ENCODE measurements around the gene MAPK8IP3. TPM values are rescaled to one million over a fixed set of nuclear protein-coding genes. Genes with fewer than 3 reads are reported as not detected.

The MAPK8IP3 gene
- total RNA-seq, 2 experiments from 2014 or later, result 46.5 to 50.7 TPM

DNA sequence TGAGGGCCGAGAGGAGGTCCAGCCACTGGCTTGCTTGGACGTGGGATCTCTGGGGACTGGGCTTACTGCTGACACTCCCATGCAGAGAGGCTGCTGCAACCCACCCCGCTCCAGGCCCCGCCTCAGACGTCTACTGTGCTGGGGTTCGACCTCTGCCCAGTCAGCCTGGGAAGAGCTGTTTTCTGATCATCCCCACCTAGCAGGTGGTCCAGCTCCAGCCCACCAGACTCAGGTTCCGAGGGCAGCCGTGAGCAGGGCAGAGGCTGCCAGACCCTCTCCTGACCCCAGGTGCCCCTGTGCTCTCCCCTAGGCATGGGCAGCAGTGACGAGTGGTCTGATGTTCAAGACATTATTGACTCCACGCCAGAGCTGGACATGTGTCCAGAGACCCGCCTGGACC lies 41.9 kb downstream of the MAPK8IP3 start:
- Mint-ChIP-seq H3K27ac (no peak overlapping the region), H3K4me1 (ENCODE audit: low read depth) (no peaks in the 10 kb centered on the region), H3K9me3 (no peaks in the 10 kb centered on the region), H3K4me3 (no peak overlapping the region), H3K36me3 (ENCODE audit: low read depth) (peaks cover 4% of the 10 kb centered on the region), H3K27me3 (ENCODE audit: low read depth) (no peaks in the 10 kb centered on the region)
- no peak for DNase-seq
- CTCF ChIA-PET, result no interaction called here
- intact Hi-C loops (cut with micrococcal nuclease), result no loop called here

- CTCF ChIA-PET, result interaction anchor here (0.8 kb wide), 1 partner anchor 25 kb away, joined by 3 read pairs; no protein-coding TSS in a partner anchor
- no peaks in the 10 kb centered on the region for H3K4me1 Mint-ChIP-seq (ENCODE audit: low read depth)
- H3K27ac Mint-ChIP-seq, result no peak overlapping the region
- no peak overlapping the region for H3K4me3 Mint-ChIP-seq
- no peak for DNase-seq
- H3K9me3 Mint-ChIP-seq, result no peaks in the 10 kb centered on the region
- H3K27me3 Mint-ChIP-seq (ENCODE audit: low read depth), result no peaks in the 10 kb centered on the region
- intact Hi-C loops (cut with micrococcal nuclease), result no loop called here
- H3K36me3 Mint-ChIP-seq (ENCODE audit: low read depth), result peaks cover 4% of the 10 kb centered on the region
These were observed 43.4 kb downstream of the MAPK8IP3 start for GRCh38 chr16:1749152-1750117.

DNA sequence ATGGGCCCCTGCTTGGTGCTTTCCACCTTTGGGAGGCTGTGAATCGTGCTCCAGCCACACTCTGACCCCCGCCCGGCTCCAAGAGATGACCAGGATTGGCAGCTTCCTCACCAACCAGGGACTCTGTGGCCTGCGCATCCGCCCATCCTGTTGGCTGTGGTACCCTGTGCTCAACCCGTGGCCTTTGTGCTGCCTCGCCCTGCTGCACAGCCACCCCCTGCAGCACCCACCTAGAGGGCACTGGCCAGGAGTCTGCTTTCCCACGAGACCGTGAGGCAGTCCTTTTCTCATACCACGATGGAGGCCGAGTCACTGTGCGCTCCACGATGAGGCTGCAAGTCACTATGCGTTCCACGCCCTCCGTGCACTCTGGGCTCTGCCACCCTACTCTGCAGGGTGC lies 46.0 kb downstream of the MAPK8IP3 start:
- Mint-ChIP-seq H3K36me3 (ENCODE audit: low read depth) (peaks cover 2% of the 10 kb centered on the region), H3K9me3 (no peaks in the 10 kb centered on the region), H3K27me3 (ENCODE audit: low read depth) (no peaks in the 10 kb centered on the region), H3K4me1 (ENCODE audit: low read depth) (peaks cover 3% of the 10 kb centered on the region), H3K27ac (no peak overlapping the region), H3K4me3 (no peak overlapping the region)
- intact Hi-C loops (cut with micrococcal nuclease), result no loop called here
- CTCF ChIA-PET, result no interaction called here
- no peak for DNase-seq

DNA sequence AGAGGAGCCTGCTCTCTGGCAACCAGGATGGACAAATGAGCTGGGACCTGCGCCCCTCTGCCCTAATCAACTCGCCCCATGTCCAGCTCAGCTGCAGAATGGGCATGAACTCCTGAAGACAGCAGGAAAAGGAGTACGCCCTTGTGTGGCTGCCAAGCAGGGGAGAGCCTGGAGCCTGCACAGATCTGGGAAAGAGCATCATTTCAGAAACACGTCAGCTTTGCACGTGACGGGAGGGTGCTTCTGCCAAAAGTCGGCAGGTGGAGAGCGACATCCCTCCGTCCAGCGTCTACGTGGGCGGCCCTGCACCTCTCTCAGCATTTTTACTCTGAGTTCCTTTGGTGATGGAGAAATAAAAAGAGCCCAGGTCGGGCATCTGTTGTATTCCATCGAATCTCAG lies 46.9 kb downstream of the MAPK8IP3 start:
- H3K36me3 Mint-ChIP-seq (ENCODE audit: low read depth), result peaks cover 2% of the 10 kb centered on the region
- no peak overlapping the region for H3K27ac Mint-ChIP-seq
- H3K4me3 Mint-ChIP-seq, result no peak overlapping the region
- H3K4me1 Mint-ChIP-seq (ENCODE audit: low read depth), result peaks cover 10% of the 10 kb centered on the region
- CTCF ChIA-PET, result interaction anchor here (0.6 kb wide), 1 partner anchor 22 kb away, joined by 3 read pairs; no protein-coding TSS in a partner anchor
- DNase-seq, result no peak
- no peaks in the 10 kb centered on the region for H3K9me3 Mint-ChIP-seq
- intact Hi-C loops (cut with micrococcal nuclease), result no loop called here
- H3K27me3 Mint-ChIP-seq (ENCODE audit: low read depth), result no peaks in the 10 kb centered on the region

- intact Hi-C loops (cut with micrococcal nuclease), result no loop called here
- Mint-ChIP-seq H3K27me3 (ENCODE audit: low read depth) (no peaks in the 10 kb centered on the region), H3K27ac (no peak overlapping the region), H3K4me3 (no peak overlapping the region), H3K9me3 (no peaks in the 10 kb centered on the region), H3K4me1 (ENCODE audit: low read depth) (peaks cover 10% of the 10 kb centered on the region), H3K36me3 (ENCODE audit: low read depth) (peaks cover 2% of the 10 kb centered on the region)
- no peak for DNase-seq
- CTCF ChIA-PET, result no interaction called here
These were observed 48.2 kb downstream of the MAPK8IP3 start for GRCh38 chr16:1754204-1754603.

GRCh38 chr16:1757714-1758461 lies 51.9 kb downstream of the MAPK8IP3 start:
- Mint-ChIP-seq H3K4me1 (ENCODE audit: low read depth) (peaks cover 10% of the 10 kb centered on the region), H3K36me3 (ENCODE audit: low read depth) (peaks cover 3% of the 10 kb centered on the region), H3K27ac (no peak overlapping the region), H3K4me3 (no peak overlapping the region), H3K27me3 (ENCODE audit: low read depth) (no peaks in the 10 kb centered on the region), H3K9me3 (no peaks in the 10 kb centered on the region)
- intact Hi-C loops (cut with micrococcal nuclease), result no loop called here
- CTCF ChIA-PET, result no interaction called here
- DNase-seq, result no peak

DNA sequence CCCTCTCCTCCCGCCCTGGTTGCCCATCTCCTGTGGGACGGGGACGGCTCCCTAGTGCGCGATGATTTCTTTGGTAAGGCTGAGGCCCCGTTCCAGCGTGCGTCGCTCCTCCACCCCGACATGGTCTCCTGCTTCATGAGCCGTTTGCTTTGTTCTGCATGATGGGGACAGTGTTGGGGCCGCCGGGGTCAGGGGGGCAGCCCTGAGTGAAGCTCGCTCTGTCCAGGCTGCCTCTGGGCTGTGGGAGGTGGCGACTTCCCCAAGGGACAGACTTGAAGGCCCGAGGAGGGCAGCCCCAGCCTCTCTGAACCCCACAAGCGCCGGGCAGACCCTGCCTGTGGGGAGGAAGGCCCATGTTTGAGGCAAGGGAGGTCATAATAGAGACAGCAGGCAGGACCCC lies 52.9 kb downstream of the MAPK8IP3 start:
- DNase-seq, result no peak
- intact Hi-C loops (cut with micrococcal nuclease), result no loop called here
- Mint-ChIP-seq H3K27me3 (ENCODE audit: low read depth) (no peaks in the 10 kb centered on the region), H3K4me3 (no peak overlapping the region), H3K9me3 (no peaks in the 10 kb centered on the region), H3K4me1 (ENCODE audit: low read depth) (peaks cover 10% of the 10 kb centered on the region), H3K27ac (no peak overlapping the region), H3K36me3 (ENCODE audit: low read depth) (peaks cover 3% of the 10 kb centered on the region)
- CTCF ChIA-PET, result no interaction called here

DNA sequence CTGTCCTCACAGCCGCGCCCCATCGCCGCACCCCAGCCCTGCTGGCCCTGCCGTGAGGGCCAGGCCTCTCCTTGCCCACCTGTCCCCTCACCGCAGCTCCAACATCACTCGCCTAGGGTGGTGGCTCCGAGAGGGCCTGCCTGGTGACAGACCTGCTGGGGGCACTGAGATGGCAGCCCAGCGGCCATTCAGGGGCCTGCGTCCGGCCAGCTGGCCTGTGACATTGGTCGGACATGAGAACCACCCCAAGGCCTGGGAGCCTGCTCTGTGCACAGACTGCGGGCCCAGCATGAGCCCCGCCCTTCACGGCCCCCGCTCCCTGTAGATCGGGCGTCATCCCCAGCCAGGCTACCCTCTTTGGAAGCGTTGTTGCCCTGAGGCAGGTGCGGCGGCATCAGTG lies 53.5 kb downstream of the MAPK8IP3 start:
- Mint-ChIP-seq H3K27ac (no peak overlapping the region), H3K4me3 (no peak overlapping the region), H3K4me1 (ENCODE audit: low read depth) (peaks cover 10% of the 10 kb centered on the region), H3K9me3 (no peaks in the 10 kb centered on the region), H3K36me3 (ENCODE audit: low read depth) (peaks cover 3% of the 10 kb centered on the region), H3K27me3 (ENCODE audit: low read depth) (no peaks in the 10 kb centered on the region)
- CTCF ChIA-PET, result no interaction called here
- DNase-seq, result no peak
- intact Hi-C loops (cut with micrococcal nuclease), result no loop called here

DNA sequence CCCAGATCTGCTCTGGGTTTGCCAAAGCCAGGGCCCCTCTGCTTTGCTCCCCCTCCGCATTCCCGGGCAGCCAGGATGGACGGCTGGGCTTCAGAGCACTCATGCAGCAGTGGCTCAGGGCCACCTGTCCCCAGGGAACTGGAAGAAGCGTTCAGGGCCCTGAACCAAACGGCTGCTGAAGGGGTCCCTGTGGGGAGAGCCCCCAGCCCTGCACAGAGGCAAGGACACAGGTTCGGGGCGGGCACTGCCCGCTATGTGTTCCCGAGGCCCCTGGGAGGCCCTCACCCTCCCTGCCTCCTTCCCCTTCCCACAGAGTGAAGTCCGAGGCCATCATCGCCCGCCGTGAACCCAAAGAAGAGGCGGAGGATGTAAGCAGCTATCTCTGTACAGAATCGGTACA lies 54.9 kb downstream of the MAPK8IP3 start:
- H3K9me3 Mint-ChIP-seq, result no peaks in the 10 kb centered on the region
- no peak overlapping the region for H3K4me3 Mint-ChIP-seq
- no peaks in the 10 kb centered on the region for H3K27me3 Mint-ChIP-seq (ENCODE audit: low read depth)
- no peak overlapping the region for H3K27ac Mint-ChIP-seq
- CTCF ChIA-PET, result no interaction called here
- no peak for DNase-seq
- intact Hi-C loops (cut with micrococcal nuclease), result no loop called here
- H3K36me3 Mint-ChIP-seq (ENCODE audit: low read depth), result peaks cover 3% of the 10 kb centered on the region
- H3K4me1 Mint-ChIP-seq (ENCODE audit: low read depth), result peaks cover 10% of the 10 kb centered on the region

- no peak for DNase-seq
- CTCF ChIA-PET, result no interaction called here
- no peak overlapping the region for H3K27ac Mint-ChIP-seq
- intact Hi-C loops (cut with micrococcal nuclease), result no loop called here
- H3K9me3 Mint-ChIP-seq, result no peaks in the 10 kb centered on the region
- peaks cover 8% of the 10 kb centered on the region for H3K4me1 Mint-ChIP-seq (ENCODE audit: low read depth)
- no peaks in the 10 kb centered on the region for H3K27me3 Mint-ChIP-seq (ENCODE audit: low read depth)
- H3K4me3 Mint-ChIP-seq, result no peak overlapping the region
- peaks cover 3% of the 10 kb centered on the region for H3K36me3 Mint-ChIP-seq (ENCODE audit: low read depth)
These were observed 55.8 kb downstream of the MAPK8IP3 start for GRCh38 chr16:1761751-1762150.

DNA sequence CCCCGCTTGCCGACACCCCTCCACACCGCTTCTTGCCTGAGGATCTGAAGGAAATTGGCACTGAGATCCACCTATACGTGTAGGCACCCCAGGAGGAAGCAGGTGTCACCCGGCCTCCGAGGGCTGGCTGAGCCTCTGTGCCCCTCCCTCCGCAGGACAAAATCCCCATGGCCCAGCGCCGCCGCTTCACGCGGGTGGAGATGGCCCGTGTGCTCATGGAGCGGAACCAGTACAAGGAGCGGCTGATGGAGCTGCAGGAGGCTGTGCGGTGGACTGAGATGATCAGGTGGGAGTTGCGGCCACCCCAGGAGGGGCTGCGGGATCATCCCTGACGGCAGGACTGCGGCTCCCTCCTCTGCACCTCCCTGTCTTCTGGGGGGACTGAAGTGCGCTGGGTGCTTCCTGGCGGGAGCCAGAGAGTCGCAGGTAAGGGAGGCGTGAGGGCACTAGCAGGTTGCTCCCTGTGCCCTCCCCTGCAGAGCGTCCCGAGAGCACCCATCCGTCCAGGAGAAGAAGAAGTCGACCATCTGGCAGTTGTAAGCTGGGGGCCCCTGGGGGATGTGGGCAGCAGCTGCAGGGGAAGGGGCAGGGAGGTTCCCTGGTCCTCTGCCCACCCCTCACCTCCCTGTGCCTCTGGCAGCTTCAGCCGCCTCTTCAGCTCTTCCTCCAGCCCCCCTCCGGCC lies 56.3 kb downstream of the MAPK8IP3 start:
- peaks cover 3% of the 10 kb centered on the region for H3K4me1 Mint-ChIP-seq (ENCODE audit: low read depth)
- no peak for DNase-seq
- CTCF ChIA-PET, result no interaction called here
- H3K9me3 Mint-ChIP-seq, result no peaks in the 10 kb centered on the region
- H3K4me3 Mint-ChIP-seq, result no peak overlapping the region
- intact Hi-C loops (cut with micrococcal nuclease), result no loop called here
- H3K27me3 Mint-ChIP-seq (ENCODE audit: low read depth), result no peaks in the 10 kb centered on the region
- no peak overlapping the region for H3K27ac Mint-ChIP-seq
- H3K36me3 Mint-ChIP-seq (ENCODE audit: low read depth), result peaks cover 3% of the 10 kb centered on the region

DNA sequence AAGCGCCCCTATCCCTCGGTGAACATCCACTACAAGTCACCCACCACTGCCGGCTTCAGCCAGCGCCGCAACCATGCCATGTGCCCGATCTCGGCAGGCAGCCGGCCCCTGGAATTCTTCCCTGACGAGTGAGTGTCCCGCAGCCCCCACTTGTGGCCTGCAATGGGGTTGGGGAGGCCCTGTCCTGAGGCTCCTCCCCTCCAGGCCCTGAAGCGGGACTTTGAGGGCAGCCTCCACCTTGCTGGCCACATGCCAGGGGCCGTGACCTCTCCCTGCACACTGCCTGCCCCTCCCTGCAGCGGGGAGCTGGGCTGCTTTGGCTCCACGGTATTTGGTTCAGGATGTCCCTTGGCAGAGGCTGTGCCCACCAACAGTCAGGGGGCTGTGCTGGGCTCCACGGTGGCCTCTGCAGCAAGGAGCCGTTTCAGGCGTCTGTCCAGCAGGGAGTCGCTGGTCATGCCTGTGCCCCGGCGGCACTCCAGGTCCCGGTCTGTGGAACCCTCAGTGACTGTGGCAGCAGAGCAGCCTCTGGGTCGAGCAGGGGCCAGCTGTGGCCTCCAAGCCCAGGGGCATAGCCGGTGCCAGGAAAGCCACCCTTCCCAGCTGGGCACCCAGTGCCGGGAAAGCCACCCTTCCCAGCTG lies 57.0 kb downstream of the MAPK8IP3 start:
- Mint-ChIP-seq H3K4me1 (ENCODE audit: low read depth) (no peaks in the 10 kb centered on the region), H3K4me3 (no peak overlapping the region), H3K27ac (no peak overlapping the region), H3K9me3 (no peaks in the 10 kb centered on the region), H3K36me3 (ENCODE audit: low read depth) (peaks cover 4% of the 10 kb centered on the region), H3K27me3 (ENCODE audit: low read depth) (no peaks in the 10 kb centered on the region)
- no peak for DNase-seq
- CTCF ChIA-PET, result no interaction called here
- intact Hi-C loops (cut with micrococcal nuclease), result no loop called here

Measured in activated naive CD4-positive, alpha-beta T cell treated with anti-CD3 and anti-CD28 coated beads for 36 hours (primary cell).